ENCODE results near the gene ADGRF1. TPM values are rescaled to one million over a fixed set of nuclear protein-coding genes. Genes with fewer than 3 reads are reported as not detected.
"Not testable (repeated sequence)": the region's sequence is repeated elsewhere in the genome, so short reads cannot be mapped to it uniquely, and the experiment has no call there.

The ADGRF1 gene
- total and polyA plus RNA-seq, 7 donors, result not detected

DNA sequence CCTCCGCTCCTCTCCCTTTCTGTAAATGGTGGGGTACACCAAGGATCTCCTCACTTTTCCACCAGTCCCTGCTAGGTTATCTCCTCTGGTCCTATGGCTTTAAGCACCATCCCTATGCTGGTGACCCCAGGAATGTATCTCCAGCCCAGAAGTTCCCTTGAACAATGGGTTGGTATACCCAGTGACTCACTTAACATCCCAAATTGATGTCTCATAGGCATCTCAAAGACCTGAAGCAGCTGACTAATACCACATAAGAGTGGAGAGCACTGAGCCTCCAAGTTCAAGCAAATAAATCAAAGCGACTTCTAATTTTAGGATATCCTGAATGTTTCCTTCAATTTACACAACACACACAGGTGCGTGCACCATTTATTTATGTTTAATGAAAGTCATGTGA, 48.3 kb downstream of the ADGRF1 start:
- Histone ChIP-seq H3K4me1 (no peaks in the 10 kb centered on the region), H3K27ac (no peak overlapping the region), H3K36me3 (ENCODE audit: insufficient read depth in 1 of 2, low read depth in 1 of 2) (no peaks in the 10 kb centered on the region), H3K4me3 (no peak overlapping the region), H3K9me3 (no peaks in the 10 kb centered on the region), H3K27me3 (ENCODE audit: insufficient read depth in 3 of 3, low read length in 2 of 3) (no peaks in the 10 kb centered on the region)
- 89 to 94% (median 92%) methylated on average over 3 of the region's 3 CpGs for WGBS, 3 donors
- no peak for DNase-seq
- TF ChIP-seq, protein P1, sequence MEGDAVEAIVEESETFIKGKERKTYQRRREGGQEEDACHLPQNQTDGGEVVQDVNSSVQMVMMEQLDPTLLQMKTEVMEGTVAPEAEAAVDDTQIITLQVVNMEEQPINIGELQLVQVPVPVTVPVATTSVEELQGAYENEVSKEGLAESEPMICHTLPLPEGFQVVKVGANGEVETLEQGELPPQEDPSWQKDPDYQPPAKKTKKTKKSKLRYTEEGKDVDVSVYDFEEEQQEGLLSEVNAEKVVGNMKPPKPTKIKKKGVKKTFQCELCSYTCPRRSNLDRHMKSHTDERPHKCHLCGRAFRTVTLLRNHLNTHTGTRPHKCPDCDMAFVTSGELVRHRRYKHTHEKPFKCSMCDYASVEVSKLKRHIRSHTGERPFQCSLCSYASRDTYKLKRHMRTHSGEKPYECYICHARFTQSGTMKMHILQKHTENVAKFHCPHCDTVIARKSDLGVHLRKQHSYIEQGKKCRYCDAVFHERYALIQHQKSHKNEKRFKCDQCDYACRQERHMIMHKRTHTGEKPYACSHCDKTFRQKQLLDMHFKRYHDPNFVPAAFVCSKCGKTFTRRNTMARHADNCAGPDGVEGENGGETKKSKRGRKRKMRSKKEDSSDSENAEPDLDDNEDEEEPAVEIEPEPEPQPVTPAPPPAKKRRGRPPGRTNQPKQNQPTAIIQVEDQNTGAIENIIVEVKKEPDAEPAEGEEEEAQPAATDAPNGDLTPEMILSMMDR (IDR thresholded peaks at IDR 0.05), result no peak
- intact Hi-C loops (cut with DNase I), result loop anchor here in 1 of 2 donors (5.0 kb wide), 2 partner anchors 53 to 572 kb away; no protein-coding TSS in a partner anchor
- ATAC-seq, result no peak

DNA sequence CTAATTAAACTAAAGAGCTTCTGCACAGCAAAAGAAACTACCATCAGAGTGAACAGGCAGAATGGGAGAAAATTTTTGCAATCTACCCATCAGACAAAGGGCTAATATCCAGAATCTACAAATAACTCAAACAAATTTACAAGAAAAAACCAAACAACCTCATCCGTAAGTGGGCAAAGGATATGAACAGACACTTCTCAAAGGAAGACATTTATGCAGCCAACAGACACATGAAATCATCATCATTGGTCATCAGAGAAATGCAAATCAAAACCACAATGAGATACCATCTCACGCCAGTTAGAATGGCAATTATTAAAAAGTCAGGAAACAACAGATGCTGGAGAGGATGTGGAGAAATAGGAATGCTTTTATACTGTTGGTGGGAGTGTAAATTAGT, 49.7 kb downstream of the ADGRF1 start:
- not testable (repeated sequence) for DNase-seq; H3K9me3 ChIP-seq; H3K27ac ChIP-seq; ATAC-seq; H3K4me1 ChIP-seq; H3K27me3 ChIP-seq (ENCODE audit: insufficient read depth in 3 of 3, low read length in 2 of 3); H3K4me3 ChIP-seq; H3K36me3 ChIP-seq (ENCODE audit: insufficient read depth in 1 of 2, low read depth in 1 of 2)
- intact Hi-C loops (cut with DNase I), result loop anchor here in 1 of 2 donors (5.0 kb wide), 2 partner anchors 55 to 570 kb away; no protein-coding TSS in a partner anchor
- WGBS, 3 donors, result 90 to 100% (median 92%) methylated on average over 2 of the region's 2 CpGs

DNA sequence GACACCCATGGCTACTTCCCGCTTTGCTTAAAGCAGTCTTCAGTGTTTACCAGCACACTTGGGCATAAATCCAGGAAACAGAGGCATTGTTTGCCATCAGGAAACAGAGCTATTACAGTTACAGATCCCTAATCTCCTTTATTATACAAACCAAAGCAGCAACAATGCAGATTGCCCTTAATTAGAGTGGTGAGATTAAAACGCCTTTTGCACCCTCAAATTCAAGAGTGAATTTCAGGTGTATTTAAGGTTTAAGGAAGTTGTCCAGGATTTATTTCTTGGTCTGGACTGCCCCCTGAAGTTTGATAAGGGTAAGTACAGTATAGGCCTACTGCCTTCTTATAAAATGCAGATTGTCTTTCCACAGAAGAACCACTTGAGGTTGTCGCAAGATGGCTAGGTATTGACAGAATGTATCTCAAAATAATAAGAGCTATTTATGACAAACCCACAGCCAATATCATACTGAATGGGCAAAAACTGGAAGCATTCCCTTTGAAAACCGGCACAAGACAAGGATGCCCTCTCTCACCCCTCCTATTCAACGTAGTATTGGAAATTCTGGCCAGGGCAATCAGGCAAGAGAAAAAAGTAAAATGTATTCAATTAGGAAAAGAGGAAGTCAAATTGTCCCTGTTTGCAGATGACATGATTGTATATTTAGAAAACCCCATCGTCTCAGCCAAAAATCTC, 51.2 kb downstream of the ADGRF1 start:
- peak; percentile 42 to 71 (median 63) for ATAC-seq
- WGBS, 3 donors, result 40 to 52% (median 51%) methylated on average over 6 of the region's 6 CpGs
- not testable (repeated sequence) for H3K27ac ChIP-seq; H3K4me3 ChIP-seq; H3K27me3 ChIP-seq (ENCODE audit: insufficient read depth in 3 of 3, low read length in 2 of 3); DNase-seq; H3K36me3 ChIP-seq (ENCODE audit: insufficient read depth in 1 of 2, low read depth in 1 of 2); H3K9me3 ChIP-seq; H3K4me1 ChIP-seq
- TF ChIP-seq, protein P1 (IDR thresholded peaks at IDR 0.05), result peak; percentile 60
- intact Hi-C loops (cut with DNase I), result loop anchor here in 1 of 2 donors (1.0 to 5.0 kb wide), 3 partner anchors 56 to 569 kb away; no protein-coding TSS in a partner anchor

DNA sequence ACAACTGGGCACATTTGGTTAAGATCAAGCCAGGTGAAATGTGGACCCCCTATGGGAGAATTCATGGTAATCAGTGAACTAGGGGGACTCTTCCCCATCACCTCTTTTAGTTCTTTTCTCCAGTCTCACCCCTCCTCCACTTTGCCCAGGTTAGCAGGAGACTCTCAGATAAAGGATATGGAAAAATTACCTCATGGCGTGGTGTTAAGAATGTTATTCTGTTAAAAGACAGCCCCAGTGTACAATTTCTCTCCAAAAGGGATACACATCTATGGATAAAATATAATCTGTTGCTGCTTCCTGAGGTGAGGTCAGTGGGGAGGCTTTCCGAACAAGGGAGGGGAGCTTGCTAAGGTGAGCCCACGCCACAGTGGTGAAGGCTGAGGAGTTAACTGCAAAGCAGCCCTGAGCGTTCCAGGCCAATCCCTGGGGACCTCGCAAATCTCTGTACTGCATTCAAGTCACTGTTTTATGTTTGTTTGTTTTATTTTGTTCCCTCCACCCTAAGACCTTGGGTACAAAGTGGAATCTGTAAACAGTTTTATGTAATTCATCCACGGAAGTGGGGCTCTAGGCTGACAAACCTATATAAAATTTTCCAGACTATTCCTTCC, 52.0 kb downstream of the ADGRF1 start:
- H3K4me1 ChIP-seq, result no peaks in the 10 kb centered on the region
- no peak overlapping the region for H3K27ac ChIP-seq
- H3K9me3 ChIP-seq, result no peaks in the 10 kb centered on the region
- H3K27me3 ChIP-seq (ENCODE audit: insufficient read depth in 3 of 3, low read length in 2 of 3), result no peaks in the 10 kb centered on the region
- ATAC-seq (no peak), DNase-seq (peak in 1 of 2 donors; percentile 16)
- TF ChIP-seq, protein P1 (IDR thresholded peaks at IDR 0.05), result no peak
- H3K36me3 ChIP-seq (ENCODE audit: insufficient read depth in 1 of 2, low read depth in 1 of 2), result no peaks in the 10 kb centered on the region
- 58 to 63% (median 62%) methylated on average over 6 of the region's 6 CpGs for whole genome bisulfite sequencing, 3 donors
- no peak overlapping the region for H3K4me3 ChIP-seq
- intact Hi-C loops (cut with DNase I), result loop anchor here in 1 of 2 donors (1.0 to 5.0 kb wide), 3 partner anchors 57 to 568 kb away; no protein-coding TSS in a partner anchor

DNA sequence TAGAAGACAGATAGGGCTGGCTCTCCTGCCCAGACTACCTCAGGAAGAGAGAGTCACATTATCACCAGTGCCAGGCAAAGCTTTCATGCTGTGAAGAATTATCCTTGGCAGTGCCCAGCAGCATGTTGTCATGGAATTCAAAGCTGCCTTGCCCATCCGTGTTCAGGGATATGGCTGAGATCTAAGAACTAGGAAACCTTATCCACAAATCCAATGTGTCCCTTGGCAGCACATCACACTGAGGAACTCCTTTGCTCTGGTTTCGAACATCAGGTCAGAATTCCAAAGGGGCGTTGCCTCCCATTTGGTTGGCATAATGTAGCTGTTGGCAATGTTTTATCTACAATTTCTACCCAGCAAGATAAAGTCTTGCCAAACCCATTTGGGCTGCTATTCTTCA, 52.7 kb downstream of the ADGRF1 start:
- H3K36me3 ChIP-seq (ENCODE audit: insufficient read depth in 1 of 2, low read depth in 1 of 2), result no peaks in the 10 kb centered on the region
- peak in 1 of 4 donors; percentile 42 for ATAC-seq
- H3K27me3 ChIP-seq (ENCODE audit: insufficient read depth in 3 of 3, low read length in 2 of 3), result no peaks in the 10 kb centered on the region
- no peak overlapping the region for H3K27ac ChIP-seq
- H3K4me1 ChIP-seq, result no peaks in the 10 kb centered on the region
- intact Hi-C loops (cut with DNase I), result no loop called here
- TF ChIP-seq, protein P1 (IDR thresholded peaks at IDR 0.05), result no peak
- DNase-seq, result no peak
- no peaks in the 10 kb centered on the region for H3K9me3 ChIP-seq
- H3K4me3 ChIP-seq, result no peak overlapping the region
- WGBS, 3 donors, result 21 to 29% (median 25%) methylated on average over 3 of the region's 3 CpGs
